Endothelial cell of umbilical vein (primary cell): ENCODE results near the gene ATF7IP. TPM values are rescaled to one million over a fixed set of nuclear protein-coding genes. Genes with fewer than 3 reads are reported as not detected.
A peak's percentile ranks its signal among the peaks of the same experiment; 100 is the strongest.

ENCODE experiments used
- BruUV-seq: library from RNA; stranded (reverse); fragments of 400-500 nt; replicated peaks from 2 replicates; lab custom pipeline; 2021; lab: Mats Ljungman, UMichigan
- CTCF ChIA-PET: fragments of 300-600, 350-600 bp; sonication (Branson Sonifier 250); formaldehyde crosslinking; loops from one replicate; lab custom pipeline; 2021; ENCODE audit warnings: antibody characterized with exemption, inconsistent platforms; lab: Charles Lee
- POLR2A ChIA-PET: fragments of 300-600, 350-600 bp; sonication (Branson Sonifier 250); formaldehyde crosslinking; loops from one replicate; lab custom pipeline; 2021; ENCODE audit warnings: antibody characterized with exemption, inconsistent platforms; lab: Charles Lee
- DNase-seq: peaks from one replicate; pipeline ENCODE4 v3.0.0-alpha.2; 2011; ENCODE audit warnings: low read depth, low spot score
- FAIRE-seq: peaks from 2 replicates; lab custom pipeline; 2011; peaks lifted over from hg19 to GRCh38; lab: Jason Lieb, UNC
- H2AFZ ChIP-seq: 2 replicates; pipeline ENCODE4 v1.6.0; 2012; ENCODE audit warnings: low read depth, low read length, control low read depth, inconsistent platforms
- H3K27ac ChIP-seq: 2 replicates; pipeline ENCODE4 v1.5.1; 2011; ENCODE audit warnings: low read depth, mild to moderate bottlenecking, control low read depth, low read length, moderate library complexity; ENCODE audit not compliant: insufficient read depth
- H3K27me3 ChIP-seq, 2 experiments: 2 replicates each; pipeline versions ENCODE4 v1.6.0 to v1.6.1; 2011; ENCODE audit warnings: low read length in 2 of 2, mixed read lengths in 1 of 2; ENCODE audit not compliant: control insufficient read depth in 2 of 2, insufficient read depth in 2 of 2
- H3K36me3 ChIP-seq, 2 experiments: 2 replicates in 1 of 2; 3 replicates in 1 of 2; pipeline ENCODE4 v1.5.1; 2011; ENCODE audit warnings: low read length in 2 of 2, mild to moderate bottlenecking in 1 of 2, moderate library complexity in 1 of 2; ENCODE audit not compliant: control insufficient read depth in 2 of 2, insufficient read depth in 2 of 2; ENCODE audit errors: extremely low read depth in 1 of 2
- H3K4me1 ChIP-seq: 3 replicates; pipeline ENCODE4 v1.5.1; 2011; ENCODE audit warnings: mild to moderate bottlenecking, low read length; ENCODE audit not compliant: control insufficient read depth, insufficient read depth; ENCODE audit errors: extremely low read depth
- H3K4me2 ChIP-seq: 2 replicates; pipeline ENCODE4 v1.6.1; 2011; ENCODE audit warnings: low read length, control low read depth, mixed read lengths; ENCODE audit not compliant: insufficient read depth
- H3K4me3 ChIP-seq, 3 experiments: fragments of 200-600 bp in 1 of 3; sonication (generic), shearing (Covaris generic) in 1 of 3; replicated peaks in 1 of 3; 2 replicates each; pipeline ENCODE4 v1.5.1; 2011 to 2016; ENCODE audit warnings: control low read depth in 3 of 3, low read length in 3 of 3, mild to moderate bottlenecking in 2 of 3, inconsistent platforms in 1 of 3, low read depth in 1 of 3, moderate library complexity in 1 of 3; ENCODE audit not compliant: insufficient read depth in 1 of 3
- H3K79me2 ChIP-seq: 2 replicates; pipeline ENCODE4 v1.6.0; 2012; ENCODE audit warnings: low read length, inconsistent platforms; ENCODE audit not compliant: control insufficient read depth, insufficient read depth
- H3K9ac ChIP-seq: replicated peaks from 2 replicates; pipeline ENCODE3; 2011; ENCODE audit warnings: low read length, control low read depth; ENCODE audit not compliant: insufficient read depth; ENCODE audit errors: extremely low read depth
- H3K9me1 ChIP-seq: replicated peaks from 3 replicates; pipeline ENCODE4 v1.6.0; 2011; ENCODE audit warnings: mild to moderate bottlenecking, low read length; ENCODE audit not compliant: control insufficient read depth, insufficient read depth; ENCODE audit errors: extremely low read depth
- H3K9me3 ChIP-seq: replicated peaks from 2 replicates; pipeline ENCODE4 v1.5.1; 2012; ENCODE audit warnings: low read length, inconsistent platforms; ENCODE audit not compliant: control insufficient read depth, insufficient read depth
- H4K20me1 ChIP-seq: replicated peaks from 2 replicates; pipeline ENCODE3; 2011; ENCODE audit warnings: mild to moderate bottlenecking, low read length; ENCODE audit not compliant: control insufficient read depth, insufficient read depth; ENCODE audit errors: extremely low read depth
- EZH2 ChIP-seq: IDR thresholded peaks from 2 replicates; pipeline ENCODE4 v1.6.1; 2012; ENCODE audit warnings: borderline replicate concordance, low read depth, mild to moderate bottlenecking, moderate library complexity, low read length, inconsistent platforms; ENCODE audit not compliant: severe bottlenecking
- FOS ChIP-seq: IDR thresholded peaks from 2 replicates; pipeline ENCODE4 v1.6.1; 2011; ENCODE audit warnings: mild to moderate bottlenecking, low read length, moderate library complexity, borderline replicate concordance; ENCODE audit not compliant: insufficient read depth
- GATA2 ChIP-seq: IDR thresholded peaks from 2 replicates; pipeline ENCODE4 v1.7.0; 2011; ENCODE audit warnings: low read depth, mild to moderate bottlenecking, moderate library complexity, mixed read lengths, low read length; ENCODE audit not compliant: insufficient read length, insufficient read depth
- JUN ChIP-seq: IDR thresholded peaks from 2 replicates; pipeline ENCODE4 v1.6.1; 2011; ENCODE audit warnings: borderline replicate concordance, low read depth; ENCODE audit not compliant: insufficient read length, insufficient read depth
- MAX ChIP-seq: IDR thresholded peaks from 2 replicates; pipeline ENCODE4 v1.6.1; 2011; ENCODE audit not compliant: insufficient read depth, insufficient read length
- MYC ChIP-seq: IDR thresholded peaks from one replicate; pipeline ENCODE4 v1.6.1; 2011; ENCODE audit warnings: mild to moderate bottlenecking, low read depth, low read length
- POLR2A ChIP-seq: IDR thresholded peaks from 2 replicates; pipeline ENCODE4 v1.6.1; 2012; ENCODE audit warnings: low read depth, mild to moderate bottlenecking, control low read depth, low read length
- POLR2AphosphoS5 ChIP-seq: IDR thresholded peaks from 2 replicates; pipeline ENCODE4 v1.6.1; 2012; ENCODE audit warnings: low read depth, mild to moderate bottlenecking, control low read depth, low read length, moderate library complexity; ENCODE audit not compliant: insufficient read depth
- dilution Hi-C: fragments of 300-500 bp; cut with MboI; formaldehyde crosslinking; loops from one replicate; pipeline ENCODE4 v1.15.0; 2019; ENCODE audit warnings: low sequenced_read_pairs; ENCODE audit not compliant: extremely low pct_ligation_motif_present
- intact Hi-C: fragments of 100-400 bp; cut with micrococcal nuclease; formaldehyde crosslinking; loops from one replicate; pipeline ENCODE4 v1.10.0; 2022
- polyA plus RNA-seq, 4 experiments: library from polyadenylated mRNA; depleted of rRNA in 3 of 4; stranded (reverse) in 3 of 4; unstranded in 1 of 4; fragments of >200 nt; gene quantifications; 2 replicates each; pipeline versions ENCODE4 v1.2.1 to v1.2.3, GENCODE V29; 2011 to 2012; ENCODE audit warnings: missing spikeins in 1 of 4
- total RNA-seq: library from RNA; stranded (reverse); gene quantifications from 2 replicates; pipeline ENCODE4 v1.2.3, GENCODE V29; 2021
- TF ChIP-seq, protein P1 (sequence below), 2 donors: IDR thresholded peaks; 1 replicate in 1 of 2; 2 replicates in 1 of 2; pipeline ENCODE4 v1.5.1; 2011; ENCODE audit warnings: low read length in 2 of 2, mild to moderate bottlenecking in 2 of 2, moderate library complexity in 2 of 2, control low read depth in 1 of 2, inconsistent platforms in 1 of 2, low read depth in 1 of 2; ENCODE audit not compliant: insufficient read depth in 1 of 2; ENCODE audit errors: extremely low read depth in 1 of 2

The ATF7IP gene
- total and polyA plus RNA-seq, 2 donors (not counting 3 experiments of a cell fraction or from before 2014, with no cell fraction given), result 14.5 to 73.5 TPM

DNA sequence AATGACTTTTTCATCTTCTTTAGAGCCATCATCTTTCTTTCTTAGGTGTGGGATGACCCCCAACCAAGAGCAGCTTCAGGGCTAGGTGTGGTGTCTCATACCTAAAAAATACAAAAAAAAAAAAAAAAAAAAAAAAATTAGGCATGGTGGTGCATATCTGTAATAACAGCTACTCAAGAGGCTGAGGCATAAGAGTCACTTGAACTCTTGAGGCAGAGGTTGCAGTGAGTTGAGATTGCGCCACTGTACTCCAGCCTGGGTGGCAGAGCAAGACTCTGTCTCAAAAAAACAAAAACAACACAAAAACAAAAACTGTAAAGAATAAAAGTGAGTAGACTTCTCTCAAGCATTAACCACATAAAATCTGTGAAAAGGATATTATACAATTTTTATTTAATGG is 8.0 kb upstream of the ATF7IP start:
- CTCF ChIA-PET, result no interaction called here
- H4K20me1 ChIP-seq, result no peaks in the 10 kb centered on the region
- no peak overlapping the region for H3K4me2 ChIP-seq
- no TSS peak for BruUV-seq
- no peak overlapping the region for H3K4me3 ChIP-seq
- H3K9ac ChIP-seq, result no peak overlapping the region
- POLR2A ChIA-PET, result no interaction called here
- no peaks in the 10 kb centered on the region for H3K36me3 ChIP-seq
- no peaks in the 10 kb centered on the region for H3K9me1 ChIP-seq
- H3K27ac ChIP-seq, result no peak overlapping the region
- H3K9me3 ChIP-seq, result no peaks in the 10 kb centered on the region
- H3K4me1 ChIP-seq, result no peaks in the 10 kb centered on the region
- FAIRE-seq (no peak), DNase-seq (no peak)
- intact Hi-C loops, result no loop called here
- H3K27me3 ChIP-seq, result no peaks in the 10 kb centered on the region
- H3K79me2 ChIP-seq, result no peaks in the 10 kb centered on the region
- TF ChIP-seq JUN, result no peak
- H2AFZ ChIP-seq, result no peak overlapping the region
- dilution Hi-C loops, result no loop called here

DNA sequence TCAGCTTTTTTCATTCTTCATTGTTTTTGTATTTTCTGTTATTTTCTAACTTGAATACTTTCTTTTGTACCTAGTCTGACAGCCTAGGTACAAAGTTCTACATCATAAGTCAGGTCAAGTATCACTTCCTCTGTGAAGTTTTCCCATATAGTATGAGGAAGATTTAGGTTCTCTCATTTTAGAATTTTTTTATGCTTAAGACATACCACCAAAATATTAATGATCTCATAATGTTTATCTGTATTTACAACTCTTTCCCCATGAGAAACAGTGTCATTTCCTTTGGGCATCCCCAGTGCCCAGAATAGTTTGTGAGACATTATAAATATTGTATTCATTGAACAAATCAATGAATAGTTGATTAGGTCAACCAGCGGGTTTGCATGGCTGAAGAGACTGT is 3.1 kb upstream of the ATF7IP start:
- Histone ChIP-seq H3K36me3 (no peaks in the 10 kb centered on the region), H3K27me3 (no peaks in the 10 kb centered on the region), H4K20me1 (no peaks in the 10 kb centered on the region), H3K9ac (no peak overlapping the region), H2AFZ (no peak overlapping the region), H3K27ac (no peak overlapping the region), H3K4me3 (no peak overlapping the region), H3K9me3 (no peaks in the 10 kb centered on the region), H3K9me1 (no peaks in the 10 kb centered on the region), H3K79me2 (peaks cover 12% of the 10 kb centered on the region), H3K4me1 (peaks cover 3% of the 10 kb centered on the region), H3K4me2 (no peak overlapping the region)
- dilution Hi-C loops, result no loop called here
- FAIRE-seq (no peak), DNase-seq (peak; percentile 14)
- no peak for TF ChIP-seq FOS
- TF ChIP-seq GATA2, result no peak
- TF ChIP-seq EZH2, result no peak
- no peak for TF ChIP-seq POLR2A
- no peak for TF ChIP-seq POLR2AphosphoS5
- no peak for TF ChIP-seq MAX
- TF ChIP-seq JUN, result no peak
- no peak for TF ChIP-seq MYC
- TF ChIP-seq, protein P1, sequence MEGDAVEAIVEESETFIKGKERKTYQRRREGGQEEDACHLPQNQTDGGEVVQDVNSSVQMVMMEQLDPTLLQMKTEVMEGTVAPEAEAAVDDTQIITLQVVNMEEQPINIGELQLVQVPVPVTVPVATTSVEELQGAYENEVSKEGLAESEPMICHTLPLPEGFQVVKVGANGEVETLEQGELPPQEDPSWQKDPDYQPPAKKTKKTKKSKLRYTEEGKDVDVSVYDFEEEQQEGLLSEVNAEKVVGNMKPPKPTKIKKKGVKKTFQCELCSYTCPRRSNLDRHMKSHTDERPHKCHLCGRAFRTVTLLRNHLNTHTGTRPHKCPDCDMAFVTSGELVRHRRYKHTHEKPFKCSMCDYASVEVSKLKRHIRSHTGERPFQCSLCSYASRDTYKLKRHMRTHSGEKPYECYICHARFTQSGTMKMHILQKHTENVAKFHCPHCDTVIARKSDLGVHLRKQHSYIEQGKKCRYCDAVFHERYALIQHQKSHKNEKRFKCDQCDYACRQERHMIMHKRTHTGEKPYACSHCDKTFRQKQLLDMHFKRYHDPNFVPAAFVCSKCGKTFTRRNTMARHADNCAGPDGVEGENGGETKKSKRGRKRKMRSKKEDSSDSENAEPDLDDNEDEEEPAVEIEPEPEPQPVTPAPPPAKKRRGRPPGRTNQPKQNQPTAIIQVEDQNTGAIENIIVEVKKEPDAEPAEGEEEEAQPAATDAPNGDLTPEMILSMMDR (IDR thresholded peaks at IDR 0.05; ENCODE audit: extremely low read depth in 1 of 2, insufficient read depth in 1 of 2, low read depth in 1 of 2, low read length in 2 of 2), result no peak
- ChIA-PET POLR2A (no interaction called here), CTCF (interaction anchor here (1.1 to 1.4 kb wide), 2 partner anchors 107 to 124 kb away, joined by 3 to 8 read pairs; no protein-coding TSS in a partner anchor)
- BruUV-seq, result no TSS peak
- intact Hi-C loops, result no loop called here
